Kidney epithelial cell (primary cell): ENCODE results near the gene CMBL. TPM values are rescaled to one million over a fixed set of nuclear protein-coding genes. Genes with fewer than 3 reads are reported as not detected.

Experiments used
- DNase-seq: peaks from one replicate; pipeline ENCODE4 v3.0.0-alpha.2; 2010; ENCODE audit warnings: low read depth
- H3K27me3 ChIP-seq: 2 replicates; pipeline ENCODE4 v1.6.0; 2011; ENCODE audit warnings: low read length; ENCODE audit not compliant: control insufficient read depth, insufficient read depth
- H3K36me3 ChIP-seq: 2 replicates; pipeline ENCODE4 v1.5.1; 2011; ENCODE audit warnings: low read length; ENCODE audit not compliant: control insufficient read depth, insufficient read depth
- H3K4me3 ChIP-seq: 2 replicates; pipeline ENCODE4 v1.5.1; 2011; ENCODE audit warnings: low read depth, mild to moderate bottlenecking, control low read depth, low read length
- CTCF ChIP-seq: IDR thresholded peaks from 2 replicates; pipeline ENCODE4 v1.5.1; 2011; ENCODE audit warnings: mild to moderate bottlenecking, moderate library complexity, low read length, control low read depth, inconsistent platforms; ENCODE audit not compliant: insufficient read depth, poor library complexity, severe bottlenecking
- total RNA-seq: library from RNA; depleted of rRNA; stranded (reverse); fragments of >200 nt; gene quantifications from 2 replicates; pipeline ENCODE4 v1.2.3, GENCODE V29; 2015

The CMBL gene
- 7.7 and 7.8 TPM in 2 replicates for total RNA-seq

- no peaks in the 10 kb centered on the region for H3K36me3 ChIP-seq
- no peak for DNase-seq
- no peak for TF ChIP-seq CTCF
- no peaks in the 10 kb centered on the region for H3K27me3 ChIP-seq
- peak within 1 kb of the TSS; percentile 61 for H3K4me3 ChIP-seq
These were observed at the start of gene CMBL for GRCh38 chr5:10307206-10308148. TSS of gene CMBL (minus strand) at chr5:10307902. CDS start at chr5:10290762, 17,140 bp downstream.

- no peak for TF ChIP-seq CTCF
- DNase-seq: no peak
- peak overlapping the region; percentile 92 for H3K4me3 ChIP-seq
- H3K36me3 ChIP-seq: no peaks in the 10 kb centered on the region
- H3K27me3 ChIP-seq: no peaks in the 10 kb centered on the region
These were observed 47.6 kb upstream of the CMBL start for GRCh38 chr5:10355071-10355889.

GRCh38 chr5:10354048-10354872, 46.6 kb upstream of the CMBL start:
- Histone ChIP-seq H3K4me3 (peak overlapping the region; percentile 92), H3K36me3 (no peaks in the 10 kb centered on the region), H3K27me3 (no peaks in the 10 kb centered on the region)
- DNase-seq: no peak
- TF ChIP-seq CTCF: no peak

- no peaks in the 10 kb centered on the region for H3K36me3 ChIP-seq
- H3K4me3 ChIP-seq: peak within 1 kb of the TSS; percentile 92
- no peaks in the 10 kb centered on the region for H3K27me3 ChIP-seq
- no peak for TF ChIP-seq CTCF
- peak; percentile 56 for DNase-seq
These were observed 45.7 kb upstream of the CMBL start, which contains the start of gene MARCHF6 for GRCh38 chr5:10353241-10354047. TSS of gene MARCHF6 (plus strand) at chr5:10353695. CDS start at chr5:10353899, 204 bp downstream.
